Medulla oblongata (tissue), 1 donor: Measurements from ENCODE around the gene BPIFA1.

ENCODE experiments used
- DNase-seq: peaks from one replicate; pipeline ENCODE4 v3.0.0-alpha.2; 2015; ENCODE audit errors: extremely low spot score

Gene BPIFA1

GRCh38 chr20:33277471-33278441 lies 42.0 kb downstream of the BPIFA1 start:
- no peak for DNase-seq

GRCh38 chr20:33278700-33279099 lies 42.9 kb downstream of the BPIFA1 start:
- no peak for DNase-seq

- no peak for DNase-seq
These were observed 43.6 kb downstream of the BPIFA1 start for GRCh38 chr20:33279261-33279910.

- DNase-seq = no peak
These were observed 44.3 kb downstream of the BPIFA1 start for GRCh38 chr20:33280000-33280680.

GRCh38 chr20:33280775-33281174 lies 45.0 kb downstream of the BPIFA1 start:
- no peak for DNase-seq

- DNase-seq = peak; percentile 29
These were observed 45.9 kb downstream of the BPIFA1 start for GRCh38 chr20:33281550-33282146.

GRCh38 chr20:33282196-33282934 lies 46.6 kb downstream of the BPIFA1 start:
- no peak for DNase-seq

- DNase-seq = no peak
These were observed 47.3 kb downstream of the BPIFA1 start, which contains the start of gene BPIFB1 for GRCh38 chr20:33282991-33283555. Gene BPIFB1 (plus strand): TSS chr20:33283214. CDS start chr20:33286074, 2,860 bp downstream.

- no peak for DNase-seq
These were observed 48.5 kb downstream of the BPIFA1 start for GRCh38 chr20:33284284-33284683.

GRCh38 chr20:33284937-33285336 lies 49.1 kb downstream of the BPIFA1 start:
- no peak for DNase-seq

- DNase-seq = no peak
These were observed 50.2 kb downstream of the BPIFA1 start for GRCh38 chr20:33285861-33286495.

GRCh38 chr20:33287884-33288283 lies 52.1 kb downstream of the BPIFA1 start:
- DNase-seq = no peak

GRCh38 chr20:33290852-33291251 lies 55.1 kb downstream of the BPIFA1 start:
- DNase-seq = no peak

GRCh38 chr20:33291416-33291815 lies 55.6 kb downstream of the BPIFA1 start:
- DNase-seq = no peak

- DNase-seq = peak; percentile 47
These were observed 56.1 kb downstream of the BPIFA1 start for GRCh38 chr20:33291830-33292355.
